ENCODE data around the gene MSANTD1.

Gene MSANTD1

DNA sequence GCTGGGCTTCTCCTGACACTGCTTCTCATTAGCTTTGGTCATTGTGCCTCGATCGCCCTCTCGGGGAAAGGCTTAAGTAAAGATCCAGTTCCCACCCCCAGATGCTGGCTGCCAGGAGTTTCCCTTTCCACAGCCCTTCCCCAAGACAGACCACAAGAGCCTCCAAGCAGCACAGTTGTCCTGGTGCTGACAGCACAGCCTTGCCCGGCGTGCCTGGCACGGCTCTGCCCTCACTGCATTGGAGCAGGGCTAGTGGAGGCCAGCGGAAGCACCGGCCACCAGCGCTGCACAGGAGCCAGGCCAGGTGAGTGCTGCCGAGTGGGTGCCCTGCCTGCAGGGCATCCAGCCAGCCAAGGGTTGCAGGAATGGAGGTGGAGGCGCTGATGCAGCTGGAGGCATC is 9.7 kb upstream of the MSANTD1 start:
- DNase-seq (ENCODE audit: low read depth, low spot score), result no peak
- Histone ChIP-seq H3K9ac (ENCODE audit: insufficient read length, low read depth) (no peak overlapping the region), H3K4me3 (ENCODE audit: insufficient read length, low read depth) (no peak overlapping the region), H3K9me3 (ENCODE audit: insufficient read depth, low read length) (no peaks in the 10 kb centered on the region), H3K4me1 (ENCODE audit: insufficient read depth, insufficient read length) (peaks cover 24% of the 10 kb centered on the region), H3K27me3 (ENCODE audit: insufficient read depth, insufficient read length) (no peaks in the 10 kb centered on the region), H3K36me3 (ENCODE audit: insufficient read depth, insufficient read length, low read length) (peaks cover 95% of the 10 kb centered on the region)
- TF ChIP-seq ZNF274 (IDR thresholded peaks at IDR 0.05; ENCODE audit: low read depth, low read length) (no peak), YY1 (IDR thresholded peaks at IDR 0.05; ENCODE audit: insufficient read depth, insufficient read length) (no peak), SUZ12 (IDR thresholded peaks at IDR 0.05; ENCODE audit: extremely low read depth, insufficient read depth, insufficient read length) (no peak)

DNA sequence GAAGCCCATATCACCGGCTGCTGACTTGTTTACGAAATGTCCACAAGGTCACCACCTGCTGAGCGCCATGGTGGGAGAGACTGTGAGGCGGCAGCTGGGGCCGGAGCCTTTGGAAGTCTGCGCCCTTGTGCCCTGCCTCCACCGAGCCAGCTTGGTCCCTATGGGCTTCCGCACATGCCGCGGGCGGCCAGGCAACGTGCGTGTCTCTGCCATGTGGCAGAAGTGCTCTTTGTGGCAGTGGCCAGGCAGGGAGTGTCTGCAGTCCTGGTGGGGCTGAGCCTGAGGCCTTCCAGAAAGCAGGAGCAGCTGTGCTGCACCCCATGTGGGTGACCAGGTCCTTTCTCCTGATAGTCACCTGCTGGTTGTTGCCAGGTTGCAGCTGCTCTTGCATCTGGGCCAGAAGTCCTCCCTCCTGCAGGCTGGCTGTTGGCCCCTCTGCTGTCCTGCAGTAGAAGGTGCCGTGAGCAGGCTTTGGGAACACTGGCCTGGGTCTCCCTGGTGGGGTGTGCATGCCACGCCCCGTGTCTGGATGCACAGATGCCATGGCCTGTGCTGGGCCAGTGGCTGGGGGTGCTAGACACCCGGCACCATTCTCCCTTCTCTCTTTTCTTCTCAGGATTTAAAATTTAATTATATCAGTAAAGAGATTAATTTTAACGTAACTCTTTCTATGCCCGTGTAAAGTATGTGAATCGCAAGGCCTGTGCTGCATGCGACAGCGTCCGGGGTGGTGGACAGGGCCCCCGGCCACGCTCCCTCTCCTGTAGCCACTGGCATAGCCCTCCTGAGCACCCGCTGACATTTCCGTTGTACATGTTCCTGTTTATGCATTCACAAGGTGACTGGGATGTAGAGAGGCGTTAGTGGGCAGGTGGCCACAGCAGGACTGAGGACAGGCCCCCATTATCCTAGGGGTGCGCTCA is 8.7 kb upstream of the MSANTD1 start:
- DNase-seq (ENCODE audit: low read depth, low spot score), result no peak
- H3K9ac ChIP-seq (ENCODE audit: insufficient read length, low read depth), result no peak overlapping the region
- no peak for TF ChIP-seq SUZ12 (IDR thresholded peaks at IDR 0.05; ENCODE audit: extremely low read depth, insufficient read depth, insufficient read length)
- no peak for TF ChIP-seq ZNF274 (IDR thresholded peaks at IDR 0.05; ENCODE audit: low read depth, low read length)
- no peak for TF ChIP-seq YY1 (IDR thresholded peaks at IDR 0.05; ENCODE audit: insufficient read depth, insufficient read length)
- no peaks in the 10 kb centered on the region for H3K9me3 ChIP-seq (ENCODE audit: insufficient read depth, low read length)
- peaks cover 94% of the 10 kb centered on the region for H3K36me3 ChIP-seq (ENCODE audit: insufficient read depth, insufficient read length, low read length)
- no peak overlapping the region for H3K4me3 ChIP-seq (ENCODE audit: insufficient read length, low read depth)
- peaks cover 24% of the 10 kb centered on the region for H3K4me1 ChIP-seq (ENCODE audit: insufficient read depth, insufficient read length)
- no peaks in the 10 kb centered on the region for H3K27me3 ChIP-seq (ENCODE audit: insufficient read depth, insufficient read length)

DNA sequence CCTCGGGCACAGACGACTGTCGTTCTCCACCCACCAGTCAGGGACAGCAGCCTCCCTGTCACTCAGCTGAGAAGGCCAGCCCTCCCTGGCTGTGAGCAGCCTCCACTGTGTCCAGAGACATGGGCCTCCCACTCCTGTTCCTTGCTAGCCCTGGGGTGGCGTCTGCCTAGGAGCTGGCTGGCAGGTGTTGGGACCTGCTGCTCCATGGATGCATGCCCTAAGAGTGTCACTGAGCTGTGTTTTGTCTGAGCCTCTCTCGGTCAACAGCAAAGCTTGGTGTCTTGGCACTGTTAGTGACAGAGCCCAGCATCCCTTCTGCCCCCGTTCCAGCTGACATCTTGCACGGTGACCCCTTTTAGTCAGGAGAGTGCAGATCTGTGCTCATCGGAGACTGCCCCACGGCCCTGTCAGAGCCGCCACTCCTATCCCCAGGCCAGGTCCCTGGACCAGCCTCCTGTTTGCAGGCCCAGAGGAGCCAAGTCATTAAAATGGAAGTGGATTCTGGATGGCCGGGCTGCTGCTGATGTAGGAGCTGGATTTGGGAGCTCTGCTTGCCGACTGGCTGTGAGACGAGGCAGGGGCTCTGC is 7.9 kb upstream of the MSANTD1 start:
- Histone ChIP-seq H3K27me3 (ENCODE audit: insufficient read depth, insufficient read length) (no peaks in the 10 kb centered on the region), H3K9ac (ENCODE audit: insufficient read length, low read depth) (no peak overlapping the region), H3K4me3 (ENCODE audit: insufficient read length, low read depth) (no peak overlapping the region), H3K36me3 (ENCODE audit: insufficient read depth, insufficient read length, low read length) (peaks cover 86% of the 10 kb centered on the region), H3K9me3 (ENCODE audit: insufficient read depth, low read length) (no peaks in the 10 kb centered on the region), H3K4me1 (ENCODE audit: insufficient read depth, insufficient read length) (peaks cover 26% of the 10 kb centered on the region)
- TF ChIP-seq SUZ12 (IDR thresholded peaks at IDR 0.05; ENCODE audit: extremely low read depth, insufficient read depth, insufficient read length) (no peak), ZNF274 (IDR thresholded peaks at IDR 0.05; ENCODE audit: low read depth, low read length) (no peak), YY1 (IDR thresholded peaks at IDR 0.05; ENCODE audit: insufficient read depth, insufficient read length) (no peak)
- DNase-seq (ENCODE audit: low read depth, low spot score), result no peak

DNA sequence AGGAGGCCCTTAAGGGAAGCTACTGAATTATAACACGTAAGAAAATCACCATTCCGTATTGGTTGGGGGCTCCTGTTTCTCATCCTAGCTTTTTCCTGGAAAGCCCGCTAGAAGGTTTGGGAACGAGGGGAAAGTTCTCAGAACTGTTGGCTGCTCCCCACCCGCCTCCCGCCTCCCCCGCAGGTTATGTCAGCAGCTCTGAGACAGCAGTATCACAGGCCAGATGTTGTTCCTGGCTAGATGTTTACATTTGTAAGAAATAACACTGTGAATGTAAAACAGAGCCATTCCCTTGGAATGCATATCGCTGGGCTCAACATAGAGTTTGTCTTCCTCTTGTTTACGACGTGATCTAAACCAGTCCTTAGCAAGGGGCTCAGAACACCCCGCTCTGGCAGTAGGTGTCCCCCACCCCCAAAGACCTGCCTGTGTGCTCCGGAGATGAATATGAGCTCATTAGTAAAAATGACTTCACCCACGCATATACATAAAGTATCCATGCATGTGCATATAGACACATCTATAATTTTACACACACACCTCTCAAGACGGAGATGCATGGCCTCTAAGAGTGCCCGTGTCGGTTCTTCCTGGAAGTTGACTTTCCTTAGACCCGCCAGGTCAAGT is 6.9 kb upstream of the MSANTD1 start:
- no peak for TF ChIP-seq YY1 (IDR thresholded peaks at IDR 0.05; ENCODE audit: insufficient read depth, insufficient read length)
- TF ChIP-seq ZNF274 (IDR thresholded peaks at IDR 0.05; ENCODE audit: low read depth, low read length), result no peak
- no peak for TF ChIP-seq SUZ12 (IDR thresholded peaks at IDR 0.05; ENCODE audit: extremely low read depth, insufficient read depth, insufficient read length)
- Histone ChIP-seq H3K9ac (ENCODE audit: insufficient read length, low read depth) (no peak overlapping the region), H3K4me1 (ENCODE audit: insufficient read depth, insufficient read length) (peaks cover 29% of the 10 kb centered on the region), H3K9me3 (ENCODE audit: insufficient read depth, low read length) (no peaks in the 10 kb centered on the region), H3K36me3 (ENCODE audit: insufficient read depth, insufficient read length, low read length) (peaks cover 77% of the 10 kb centered on the region), H3K27me3 (ENCODE audit: insufficient read depth, insufficient read length) (no peaks in the 10 kb centered on the region), H3K4me3 (ENCODE audit: insufficient read length, low read depth) (no peak overlapping the region)
- no peak for DNase-seq (ENCODE audit: low read depth, low spot score)

DNA sequence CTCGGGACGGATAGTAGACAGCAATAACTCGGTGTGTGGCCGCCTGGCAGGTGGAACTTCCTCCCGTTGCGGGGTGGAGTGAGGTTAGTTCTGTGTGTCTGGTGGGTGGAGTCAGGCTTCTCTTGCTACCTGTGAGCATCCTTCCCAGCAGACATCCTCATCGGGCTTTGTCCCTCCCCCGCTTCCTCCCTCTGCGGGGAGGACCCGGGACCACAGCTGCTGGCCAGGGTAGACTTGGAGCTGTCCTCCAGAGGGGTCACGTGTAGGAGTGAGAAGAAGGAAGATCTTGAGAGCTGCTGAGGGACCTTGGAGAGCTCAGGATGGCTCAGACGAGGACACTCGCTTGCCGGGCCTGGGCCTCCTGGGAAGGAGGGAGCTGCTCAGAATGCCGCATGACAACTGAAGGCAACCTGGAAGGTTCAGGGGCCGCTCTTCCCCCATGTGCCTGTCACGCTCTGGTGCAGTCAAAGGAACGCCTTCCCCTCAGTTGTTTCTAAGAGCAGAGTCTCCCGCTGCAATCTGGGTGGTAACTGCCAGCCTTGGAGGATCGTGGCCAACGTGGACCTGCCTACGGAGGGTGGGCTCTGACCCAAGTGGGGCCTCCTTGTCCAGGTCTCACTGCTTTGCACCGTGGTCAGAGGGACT is 5.7 kb upstream of the MSANTD1 start:
- H3K36me3 ChIP-seq (ENCODE audit: insufficient read depth, insufficient read length, low read length), result peaks cover 67% of the 10 kb centered on the region
- H3K9ac ChIP-seq (ENCODE audit: insufficient read length, low read depth), result no peak overlapping the region
- no peaks in the 10 kb centered on the region for H3K9me3 ChIP-seq (ENCODE audit: insufficient read depth, low read length)
- no peak for DNase-seq (ENCODE audit: low read depth, low spot score)
- TF ChIP-seq YY1 (IDR thresholded peaks at IDR 0.05; ENCODE audit: insufficient read depth, insufficient read length), result no peak
- no peak for TF ChIP-seq SUZ12 (IDR thresholded peaks at IDR 0.05; ENCODE audit: extremely low read depth, insufficient read depth, insufficient read length)
- TF ChIP-seq ZNF274 (IDR thresholded peaks at IDR 0.05; ENCODE audit: low read depth, low read length), result no peak
- H3K27me3 ChIP-seq (ENCODE audit: insufficient read depth, insufficient read length), result no peaks in the 10 kb centered on the region
- H3K4me1 ChIP-seq (ENCODE audit: insufficient read depth, insufficient read length), result peaks cover 24% of the 10 kb centered on the region
- no peak overlapping the region for H3K4me3 ChIP-seq (ENCODE audit: insufficient read length, low read depth)

DNA sequence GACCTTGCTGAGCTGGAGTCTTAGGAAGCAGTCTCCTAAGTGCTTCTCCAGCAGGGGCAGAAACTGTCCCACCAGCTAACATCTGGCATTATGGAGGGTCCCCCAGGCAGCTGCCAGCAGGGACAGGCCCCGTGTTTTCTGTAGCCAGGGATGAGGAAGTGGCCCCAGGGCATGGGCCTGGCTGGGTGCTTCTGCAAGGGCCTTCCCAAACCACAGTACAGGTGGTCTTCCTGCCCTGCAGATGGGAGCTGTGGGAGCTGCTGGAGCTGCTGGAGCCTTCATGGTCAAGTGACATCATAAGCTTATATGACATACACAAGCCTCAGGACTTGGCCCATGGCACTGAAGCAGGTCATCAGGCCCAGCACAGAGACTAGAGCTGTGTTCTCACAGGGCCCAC is 5.0 kb upstream of the MSANTD1 start:
- TF ChIP-seq ZNF274 (IDR thresholded peaks at IDR 0.05; ENCODE audit: low read depth, low read length) (no peak), SUZ12 (IDR thresholded peaks at IDR 0.05; ENCODE audit: extremely low read depth, insufficient read depth, insufficient read length) (no peak), YY1 (IDR thresholded peaks at IDR 0.05; ENCODE audit: insufficient read depth, insufficient read length) (no peak)
- DNase-seq (ENCODE audit: low read depth, low spot score), result no peak
- peaks cover 24% of the 10 kb centered on the region for H3K4me1 ChIP-seq (ENCODE audit: insufficient read depth, insufficient read length)
- H3K27me3 ChIP-seq (ENCODE audit: insufficient read depth, insufficient read length), result no peaks in the 10 kb centered on the region
- H3K9ac ChIP-seq (ENCODE audit: insufficient read length, low read depth), result no peak overlapping the region
- H3K9me3 ChIP-seq (ENCODE audit: insufficient read depth, low read length), result no peaks in the 10 kb centered on the region
- no peak overlapping the region for H3K4me3 ChIP-seq (ENCODE audit: insufficient read length, low read depth)
- H3K36me3 ChIP-seq (ENCODE audit: insufficient read depth, insufficient read length, low read length), result peaks cover 60% of the 10 kb centered on the region
